Fibroblast of the aortic adventitia (primary cell): ENCODE measurements around the gene LFNG. TPM values are rescaled to one million over a fixed set of nuclear protein-coding genes. Genes with fewer than 3 reads are reported as not detected.

Experiments
- DNase-seq: peaks from one replicate; pipeline ENCODE4 v3.0.0-alpha.2; 2010; ENCODE audit warnings: low read depth
- H3K4me3 ChIP-seq: 2 replicates; pipeline ENCODE4 v1.5.1; 2011; ENCODE audit warnings: low read depth, mild to moderate bottlenecking, control low read depth, low read length, moderate library complexity
- CTCF ChIP-seq: IDR thresholded peaks from 2 replicates; pipeline ENCODE4 v1.5.1; 2011; ENCODE audit warnings: mild to moderate bottlenecking, low read length, control low read depth, inconsistent platforms; ENCODE audit not compliant: insufficient read depth
- total RNA-seq: library from RNA; depleted of rRNA; stranded (reverse); fragments of >200 nt; gene quantifications from 2 replicates; pipeline ENCODE4 v1.2.3, GENCODE V29; 2012; ENCODE audit warnings: low replicate concordance

Gene LFNG
- total RNA-seq, 1 donor = 0.72 TPM

GRCh38 chr7:2474224-2474623, 45.4 kb upstream of the LFNG start:
- DNase-seq = no peak

GRCh38 chr7:2474813-2475677, 44.5 kb upstream of the LFNG start:
- TF ChIP-seq CTCF = no peak
- no peak overlapping the region for H3K4me3 ChIP-seq
- DNase-seq = no peak

More at GRCh38 chr7:2474224-2474623, 45.4 kb upstream of the LFNG start:
- no peak for TF ChIP-seq CTCF
- no peak overlapping the region for H3K4me3 ChIP-seq

- H3K4me3 ChIP-seq = no peak overlapping the region
- no peak for DNase-seq
- TF ChIP-seq CTCF = no peak
These were observed 43.9 kb upstream of the LFNG start for GRCh38 chr7:2475678-2476015.

GRCh38 chr7:2476298-2476697, 43.3 kb upstream of the LFNG start, which contains the start of gene GRIFIN:
Gene GRIFIN, minus strand, starts transcription at chr7:2476398. Its CDS starts 15 bp downstream, at chr7:2476383.
- H3K4me3 ChIP-seq = no peak within 1 kb of the TSS
- TF ChIP-seq CTCF = no peak
- DNase-seq = no peak

GRCh38 chr7:2476776-2477446, 42.7 kb upstream of the LFNG start:
- DNase-seq = no peak
- no peak overlapping the region for H3K4me3 ChIP-seq
- TF ChIP-seq CTCF = no peak

- TF ChIP-seq CTCF = peak; percentile 73
- H3K4me3 ChIP-seq = no peak overlapping the region
- peak; percentile 22 for DNase-seq
These were observed 41.9 kb upstream of the LFNG start for GRCh38 chr7:2477447-2478398.
